ENCODE results near the gene WDR37. TPM values are rescaled to one million over a fixed set of nuclear protein-coding genes. Genes with fewer than 3 reads are reported as not detected.
"Not testable (repeated sequence)": the region's sequence is repeated elsewhere in the genome, so short reads cannot be mapped to it uniquely, and the experiment has no call there.

WDR37 gene
- total RNA-seq, 1 donor from 2014 or later, result 37.9 TPM

GRCh38 chr10:1041514-1041913 is 14.7 kb upstream of the WDR37 start:
- no peak for DNase-seq

DNA sequence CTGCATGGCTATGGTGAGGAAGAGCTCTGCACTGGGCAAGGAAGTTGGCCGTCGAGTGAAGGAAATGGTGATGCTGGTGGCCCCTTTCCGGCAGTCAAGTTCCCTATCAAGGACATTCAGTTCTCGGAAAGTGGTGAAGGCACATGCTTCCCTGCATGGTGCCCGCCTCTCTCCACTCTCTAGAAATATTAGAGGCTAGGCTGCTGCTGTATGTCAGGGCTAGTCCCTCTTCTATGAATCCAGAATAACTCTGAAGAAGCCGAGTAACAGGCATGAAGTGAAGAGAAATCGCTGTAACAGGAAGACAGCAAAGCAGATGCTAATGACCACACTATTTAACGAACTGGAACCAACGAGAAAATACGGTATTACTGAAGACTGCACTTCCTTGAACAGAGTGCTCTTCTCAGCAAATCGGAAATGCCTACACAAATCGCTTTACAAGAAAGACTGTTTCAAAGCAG is 12.6 kb upstream of the WDR37 start:
- no peak for DNase-seq

- DNase-seq, result no peak
Observed at GRCh38 chr10:1044146-1044545, 12.0 kb upstream of the WDR37 start.

DNA sequence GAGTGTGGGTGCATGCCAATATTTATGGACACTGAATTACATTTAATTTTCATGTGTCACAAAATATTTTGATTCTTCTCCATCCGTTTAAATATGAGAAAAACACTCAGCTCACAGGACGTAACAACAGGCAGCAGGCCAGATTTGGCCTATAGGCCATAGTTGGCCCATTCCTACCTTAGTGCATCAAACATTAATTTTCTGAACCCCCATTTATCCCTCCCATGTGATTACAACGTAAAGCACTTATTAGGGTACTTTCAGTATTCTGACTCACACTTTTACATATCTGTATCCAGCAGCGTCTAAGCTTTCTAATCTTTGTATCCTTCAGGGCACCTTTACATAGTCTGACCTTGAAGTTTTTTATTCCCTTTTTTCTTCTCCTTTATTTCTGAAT is 11.2 kb upstream of the WDR37 start:
- DNase-seq, result no peak

DNA sequence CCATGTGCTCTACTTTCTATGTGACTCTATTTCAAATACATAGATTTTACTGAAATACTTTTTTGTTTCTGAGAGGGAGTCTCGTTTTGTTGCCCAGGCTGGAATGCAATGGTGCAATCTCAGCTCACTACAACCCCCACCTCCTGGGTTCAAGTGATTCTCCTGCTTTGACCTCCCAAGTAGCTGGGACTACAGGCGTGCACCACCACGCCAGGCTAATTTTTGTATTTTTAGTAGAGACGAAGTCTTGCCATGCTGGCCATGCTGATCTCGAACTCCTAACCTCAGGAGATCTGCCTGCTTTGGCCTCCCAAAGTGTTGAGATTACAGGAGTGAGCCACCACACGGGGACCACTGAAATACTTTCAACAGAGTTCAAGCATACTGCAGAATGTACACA is 10.8 kb upstream of the WDR37 start:
- DNase-seq, result no peak

DNA sequence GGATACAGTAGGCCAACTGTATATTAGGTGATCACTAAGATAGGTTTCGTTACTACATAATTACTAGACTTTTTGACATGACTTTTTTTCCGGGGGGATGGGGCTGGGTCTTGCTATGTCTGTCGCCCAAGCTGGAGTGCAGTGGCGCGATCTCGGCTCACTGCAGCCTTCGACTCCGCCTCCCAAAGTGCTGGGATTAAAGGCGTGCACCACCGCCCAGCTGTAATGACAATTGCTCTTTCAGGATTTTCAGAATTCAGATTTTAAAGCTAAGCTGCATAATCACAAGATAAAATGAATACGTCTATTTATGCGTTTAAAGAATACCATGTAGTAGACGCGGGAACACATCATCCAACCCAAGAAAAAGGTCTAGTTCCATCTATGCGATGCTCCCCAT is 8.2 kb upstream of the WDR37 start:
- no peak for DNase-seq

DNA sequence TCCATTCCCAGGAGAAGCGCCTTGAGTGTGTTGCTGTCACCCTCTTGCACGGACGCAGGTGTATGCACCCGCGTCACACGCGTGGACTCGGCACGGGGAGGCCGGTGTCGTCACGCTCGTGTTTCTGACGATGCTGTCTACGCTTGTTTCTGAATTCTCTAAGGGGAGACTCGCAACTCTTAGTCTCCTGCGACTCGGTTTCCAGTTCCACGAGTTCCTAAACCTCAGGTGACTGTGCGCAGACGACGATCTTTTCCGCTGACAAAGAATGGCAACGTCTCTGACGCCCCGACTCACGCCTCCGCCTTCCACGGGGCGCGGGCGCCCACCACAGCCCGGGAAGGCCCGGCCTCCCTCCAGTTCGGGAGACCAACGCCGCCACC is 7.8 kb upstream of the WDR37 start:
- DNase-seq, result no peak

GRCh38 chr10:1048732-1049424 is 7.3 kb upstream of the WDR37 start, which contains the start of gene IDI1:
TSS of gene IDI1 (minus strand) at chr10:1049119. CDS start at chr10:1049003, 116 bp downstream.
- peak; percentile 100 for DNase-seq

DNA sequence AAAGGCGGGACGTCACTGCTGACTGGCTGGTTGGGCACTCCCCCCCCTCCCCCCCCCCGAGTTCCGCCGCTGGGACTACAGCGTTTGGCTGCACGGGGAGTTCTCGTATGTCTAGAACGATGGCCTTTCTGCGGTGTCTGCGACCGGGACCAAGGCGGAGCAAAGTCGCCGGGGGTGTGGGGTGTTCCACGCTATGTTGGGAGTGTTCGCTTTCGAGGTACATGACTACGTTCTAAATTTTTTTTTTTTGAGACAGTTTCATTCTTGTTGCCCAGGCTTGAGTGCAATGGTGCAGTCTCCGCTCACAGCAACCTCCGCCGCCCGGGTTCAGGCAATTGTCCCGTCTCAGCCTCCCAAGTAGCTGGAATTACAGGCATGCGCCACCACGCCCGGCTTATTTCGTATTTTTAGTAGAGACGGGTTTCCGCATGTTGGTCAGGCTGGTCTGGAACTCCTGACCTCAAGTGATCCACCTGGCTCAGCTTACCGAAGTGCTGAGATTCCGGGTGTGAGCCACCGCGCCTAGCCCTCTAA is 6.7 kb upstream of the WDR37 start:
- no peak for DNase-seq

GRCh38 chr10:1050145-1050544 is 6.0 kb upstream of the WDR37 start:
- DNase-seq, result no peak

GRCh38 chr10:1050554-1050953 is 5.6 kb upstream of the WDR37 start:
- no peak for DNase-seq

DNA sequence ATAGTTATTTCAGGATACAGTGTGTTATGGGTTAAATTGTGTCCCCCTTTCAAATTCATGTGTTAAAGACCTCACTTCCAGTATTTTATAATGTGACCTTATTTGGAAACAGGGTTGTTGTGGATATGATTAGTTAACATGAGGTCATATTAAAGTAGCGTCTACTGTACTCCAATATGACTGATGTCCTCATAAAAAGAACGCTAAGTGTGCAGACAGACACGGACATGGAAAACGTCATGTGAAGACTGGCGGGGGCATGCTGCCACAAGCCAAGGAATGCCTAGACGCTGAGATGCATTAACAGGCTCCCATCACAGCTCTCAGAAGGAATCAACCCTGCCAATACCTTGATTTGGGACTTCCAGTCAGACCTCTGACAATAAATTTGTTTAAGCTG is 1.5 kb upstream of the WDR37 start:
- no peak for DNase-seq

DNA sequence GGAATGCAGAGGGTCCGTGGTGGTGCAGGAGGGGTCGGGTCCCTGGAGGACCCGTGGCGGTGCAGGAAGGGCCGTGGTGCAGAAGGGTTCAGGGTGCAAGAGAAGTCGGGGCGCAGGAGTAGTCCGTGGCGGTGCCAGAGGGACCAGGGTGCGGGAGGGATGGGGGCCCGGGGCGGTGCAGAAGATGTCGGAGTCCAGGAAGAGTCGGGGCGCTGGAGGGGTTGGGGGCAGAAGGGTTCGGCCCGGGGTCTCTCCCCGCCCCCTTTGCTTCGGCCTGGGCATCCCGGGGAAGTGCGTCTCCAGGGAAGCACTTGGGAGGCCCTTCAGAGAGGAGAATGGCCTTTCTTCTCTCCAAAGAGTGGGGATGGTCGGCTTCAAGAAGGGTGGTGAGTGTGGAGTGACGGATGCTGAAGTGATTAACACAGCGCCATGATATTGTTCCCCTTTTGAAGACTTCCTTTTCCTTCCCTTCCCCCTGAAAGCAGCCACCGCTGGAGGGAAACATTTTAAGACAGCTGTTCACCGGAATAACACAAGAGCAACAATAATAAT is 997 bp downstream of the WDR37 start:
- DNase-seq, result no peak

DNA sequence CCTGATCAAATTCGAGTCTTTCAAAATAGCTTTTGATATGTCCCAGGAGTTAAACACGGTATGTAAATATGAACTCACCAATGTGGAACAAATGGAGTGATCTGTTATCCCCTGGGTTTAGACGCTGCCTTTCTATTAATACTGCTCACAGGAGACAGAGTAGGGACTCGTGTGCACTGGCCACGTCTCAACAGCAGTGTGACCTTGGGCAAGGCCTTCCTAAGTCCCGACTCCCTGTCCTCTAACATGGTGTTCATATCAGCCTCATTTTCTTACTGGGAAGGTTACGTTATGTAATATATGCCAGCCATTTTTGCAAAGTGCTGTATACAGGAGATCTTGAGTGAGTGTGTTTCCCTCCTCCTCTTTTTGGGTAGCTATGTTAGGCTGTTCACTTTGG is 1.8 kb downstream of the WDR37 start:
- no peak for DNase-seq

DNA sequence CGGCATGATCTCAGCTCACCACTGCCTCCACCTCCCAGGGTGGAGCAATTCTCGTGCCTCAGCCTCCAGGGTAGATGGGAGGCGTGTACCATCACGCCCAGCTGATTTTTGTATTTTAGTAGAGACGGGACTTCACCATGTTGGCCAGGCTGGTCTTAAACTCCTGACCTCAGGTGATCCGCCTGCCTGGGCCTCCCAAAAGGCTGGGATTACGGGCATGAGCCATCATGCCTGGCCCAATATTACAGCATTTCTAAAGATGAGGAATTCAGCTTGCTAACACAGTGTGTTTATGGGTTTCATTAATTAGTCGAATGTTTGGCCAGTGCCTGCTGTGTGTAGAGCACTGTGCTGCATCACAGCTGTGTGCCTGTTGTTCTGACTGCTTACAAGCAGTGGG is 3.7 kb downstream of the WDR37 start:
- DNase-seq, result no peak

DNA sequence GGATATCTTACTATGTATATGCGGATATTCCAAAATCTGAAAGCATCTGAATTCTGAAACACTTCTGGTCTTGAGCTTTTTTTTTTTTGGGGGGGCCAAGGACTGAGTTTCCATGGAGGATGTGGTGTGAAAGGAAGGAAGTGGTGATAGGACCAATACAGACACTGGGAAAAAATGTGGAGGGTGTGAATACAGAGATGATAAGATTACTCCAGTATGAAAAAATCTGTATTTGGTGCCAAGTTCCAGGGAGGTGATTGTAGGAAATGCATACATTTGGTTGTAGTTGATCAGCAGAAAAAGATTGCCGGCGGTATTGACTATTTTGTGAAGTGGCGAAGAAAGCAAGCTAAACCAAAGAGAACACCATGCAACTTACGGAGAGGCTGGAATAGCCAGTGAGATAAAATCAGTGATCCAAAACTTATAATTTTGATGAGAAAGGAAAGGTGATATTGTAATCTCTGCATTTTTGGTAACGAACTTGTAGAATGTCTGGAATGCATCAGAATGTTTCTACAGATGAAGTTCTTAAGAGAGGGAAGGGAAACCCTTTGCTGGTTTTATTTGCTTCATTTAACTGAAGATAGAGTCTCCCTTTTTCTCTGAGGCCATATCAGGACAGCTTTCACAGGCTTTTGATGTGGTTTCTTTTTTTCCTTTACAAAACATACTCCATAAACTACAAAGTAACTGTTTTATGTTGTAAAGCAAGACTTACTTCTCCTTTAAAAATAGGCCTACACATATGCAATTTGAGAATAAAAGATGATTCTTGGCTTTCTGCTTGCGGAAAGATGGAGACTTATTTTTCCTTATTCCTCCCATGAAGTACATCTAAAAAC is 6.0 kb downstream of the WDR37 start:
- DNase-seq, result no peak

- no peak for DNase-seq
Observed at GRCh38 chr10:1063232-1063865, 7.2 kb downstream of the WDR37 start.

DNA sequence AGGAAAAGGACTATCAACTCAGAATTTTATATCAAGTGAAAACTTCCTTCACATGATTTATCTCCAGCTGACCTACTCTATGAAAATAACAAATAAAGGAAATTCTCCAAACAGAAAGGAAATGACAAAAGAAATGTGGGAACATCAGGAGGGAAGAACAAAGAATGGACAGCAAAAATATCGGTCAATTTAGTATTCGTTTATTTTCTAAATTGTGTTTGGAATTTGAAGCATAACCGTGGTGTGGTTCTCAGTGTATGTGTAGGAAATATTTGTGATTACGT is 8.7 kb downstream of the WDR37 start:
- DNase-seq, result no peak

DNA sequence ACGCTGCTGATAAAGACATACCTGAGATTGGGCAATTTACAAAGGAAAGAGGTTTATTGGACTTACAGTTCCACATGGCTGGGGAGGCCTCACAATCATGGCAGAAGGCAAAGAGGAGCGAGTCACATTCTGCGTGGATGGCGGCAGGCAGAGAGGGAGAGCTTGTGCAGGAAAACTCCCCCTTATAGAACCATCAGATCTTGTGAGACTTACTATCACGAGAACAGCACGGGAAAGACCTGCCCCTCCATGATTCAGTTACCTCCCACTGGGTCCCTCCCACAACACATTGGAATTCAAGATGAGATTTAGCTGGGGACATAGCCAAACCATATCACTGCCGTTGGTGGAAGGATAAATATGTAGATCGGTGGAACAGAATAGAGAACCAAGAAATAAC is 10.5 kb downstream of the WDR37 start:
- DNase-seq, result not testable (repeated sequence)

- no peak for DNase-seq
Observed at GRCh38 chr10:1068380-1069361, 12.5 kb downstream of the WDR37 start.

- DNase-seq, result no peak
Observed at GRCh38 chr10:1070919-1071318, 14.7 kb downstream of the WDR37 start.
